DND-41 (cell line): ENCODE measurements around the gene NDUFS2.

Experiments used
- ATAC-seq: fragments of 200-7000 bp; cut with Tn5 transposase; 3 replicates; pipeline ENCODE4 v1.9.1; 2021; ENCODE audit warnings: low read depth; ENCODE audit not compliant: insufficient read depth
- DNase-seq: peaks from one replicate; pipeline ENCODE4 v3.0.0-alpha.2; 2020
- H2AFZ ChIP-seq: 2 replicates; pipeline ENCODE4 v1.6.0; 2012; ENCODE audit warnings: low read depth, low read length
- H3K27ac ChIP-seq: 2 replicates; pipeline ENCODE4 v1.5.1; 2012; ENCODE audit warnings: low read length, inconsistent platforms
- H3K27me3 ChIP-seq: fragments of 200-600 bp; sonication (generic); 2 replicates; pipeline ENCODE4 v1.6.0; 2012; ENCODE audit warnings: low read length, mild to moderate bottlenecking, inconsistent platforms; ENCODE audit not compliant: insufficient read depth, poor library complexity
- H3K36me3 ChIP-seq: 2 replicates; pipeline ENCODE4 v1.5.1; 2012; ENCODE audit warnings: low read length, inconsistent platforms; ENCODE audit not compliant: insufficient read depth
- H3K4me1 ChIP-seq: 2 replicates; pipeline ENCODE4 v1.5.1; 2012; ENCODE audit warnings: mild to moderate bottlenecking, low read length; ENCODE audit not compliant: insufficient read depth
- H3K4me2 ChIP-seq: 2 replicates; pipeline ENCODE4 v1.6.0; 2012; ENCODE audit warnings: mild to moderate bottlenecking, moderate library complexity, low read length, inconsistent platforms; ENCODE audit not compliant: insufficient read depth
- H3K4me3 ChIP-seq, 2 experiments: fragments of 200-600 bp in 1 of 2; shearing (Covaris generic) in 1 of 2; 2 replicates each; pipeline ENCODE4 v1.5.1; 2012 to 2016; ENCODE audit warnings: inconsistent platforms in 2 of 2, low read length in 2 of 2, mild to moderate bottlenecking in 2 of 2, low read depth in 1 of 2, moderate library complexity in 1 of 2
- H3K79me2 ChIP-seq: 2 replicates; pipeline ENCODE4 v1.6.0; 2012; ENCODE audit warnings: low read length, inconsistent platforms; ENCODE audit not compliant: insufficient read depth
- H3K9ac ChIP-seq: 2 replicates; pipeline ENCODE4 v1.6.0; 2012; ENCODE audit warnings: low read depth, mild to moderate bottlenecking, inconsistent platforms, low read length, moderate library complexity
- H3K9me3 ChIP-seq: 2 replicates; pipeline ENCODE4 v1.5.1; 2012; ENCODE audit warnings: low read length, moderate library complexity, mild to moderate bottlenecking, inconsistent platforms; ENCODE audit not compliant: insufficient read depth, severe bottlenecking
- H4K20me1 ChIP-seq: 2 replicates; pipeline ENCODE4 v1.6.0; 2012; ENCODE audit warnings: low read length; ENCODE audit not compliant: insufficient read depth
- CTCF ChIP-seq: IDR thresholded peaks from 2 replicates; pipeline ENCODE4 v1.5.1; 2012; ENCODE audit warnings: borderline replicate concordance, low read length, moderate library complexity, mild to moderate bottlenecking; ENCODE audit not compliant: poor library complexity, severe bottlenecking; ENCODE audit errors: extremely low read depth
- EZH2 ChIP-seq: IDR thresholded peaks from 3 replicates; pipeline ENCODE4 v1.6.1; 2012; ENCODE audit warnings: borderline replicate concordance, low read depth, mild to moderate bottlenecking, moderate library complexity, low read length, inconsistent platforms; ENCODE audit not compliant: severe bottlenecking

NDUFS2 gene

GRCh38 chr1:161198194-161198896 is 3.8 kb upstream of the NDUFS2 start:
- peaks cover 12% of the 10 kb centered on the region for H3K79me2 ChIP-seq
- no peaks in the 10 kb centered on the region for H4K20me1 ChIP-seq
- no peak overlapping the region for H2AFZ ChIP-seq
- H3K36me3 ChIP-seq, result peaks cover 2% of the 10 kb centered on the region
- H3K27me3 ChIP-seq, result no peaks in the 10 kb centered on the region
- no peak overlapping the region for H3K4me2 ChIP-seq
- no peak overlapping the region for H3K9ac ChIP-seq
- DNase-seq (no peak), ATAC-seq (no peak)
- peaks cover 18% of the 10 kb centered on the region for H3K4me1 ChIP-seq
- H3K9me3 ChIP-seq, result no peaks in the 10 kb centered on the region
- no peak overlapping the region for H3K4me3 ChIP-seq
- no peak overlapping the region for H3K27ac ChIP-seq
- no peak for TF ChIP-seq EZH2

GRCh38 chr1:161198897-161199431 is 3.2 kb upstream of the NDUFS2 start, which contains the start of gene ADAMTS4:
Gene ADAMTS4 (minus strand): TSS chr1:161199054. CDS start chr1:161198627, 427 bp downstream.
- Histone ChIP-seq H3K4me1 (peaks cover 25% of the 10 kb centered on the region), H3K79me2 (peaks cover 18% of the 10 kb centered on the region), H2AFZ (no peak within 1 kb of the TSS), H3K9me3 (no peaks in the 10 kb centered on the region), H3K4me3 (no peak within 1 kb of the TSS), H3K27ac (no peak within 1 kb of the TSS), H4K20me1 (no peaks in the 10 kb centered on the region), H3K27me3 (no peaks in the 10 kb centered on the region), H3K9ac (no peak within 1 kb of the TSS), H3K36me3 (peaks cover 8% of the 10 kb centered on the region), H3K4me2 (no peak within 1 kb of the TSS)
- DNase-seq, result no peak
- ATAC-seq, result no peak
- no peak for TF ChIP-seq EZH2
- no peak for TF ChIP-seq CTCF

- no peak for TF ChIP-seq EZH2
- Histone ChIP-seq H3K27me3 (no peaks in the 10 kb centered on the region), H3K27ac (no peak overlapping the region), H3K79me2 (peaks cover 25% of the 10 kb centered on the region), H3K4me1 (peaks cover 30% of the 10 kb centered on the region), H3K4me3 (no peak overlapping the region), H3K36me3 (peaks cover 14% of the 10 kb centered on the region), H4K20me1 (no peaks in the 10 kb centered on the region), H2AFZ (no peak overlapping the region), H3K9me3 (no peaks in the 10 kb centered on the region), H3K4me2 (no peak overlapping the region), H3K9ac (no peak overlapping the region)
- DNase-seq (no peak), ATAC-seq (no peak)
Measured at GRCh38 chr1:161199506-161200139, 2.5 kb upstream of the NDUFS2 start.

GRCh38 chr1:161200421-161200991 is 1.7 kb upstream of the NDUFS2 start:
- no peaks in the 10 kb centered on the region for H3K27me3 ChIP-seq
- H2AFZ ChIP-seq, result peak overlapping the region; percentile 79; the same call in 1 of the 2 replicates
- ATAC-seq (no peak), DNase-seq (no peak)
- TF ChIP-seq CTCF (no peak), EZH2 (no peak)
- peaks cover 30% of the 10 kb centered on the region for H3K4me1 ChIP-seq
- H3K4me3 ChIP-seq, result no peak overlapping the region
- H3K9me3 ChIP-seq, result no peaks in the 10 kb centered on the region
- no peak overlapping the region for H3K4me2 ChIP-seq
- H3K36me3 ChIP-seq, result peaks cover 21% of the 10 kb centered on the region
- no peak overlapping the region for H3K27ac ChIP-seq
- no peaks in the 10 kb centered on the region for H4K20me1 ChIP-seq
- H3K9ac ChIP-seq, result no peak overlapping the region
- H3K79me2 ChIP-seq, result peaks cover 31% of the 10 kb centered on the region
